DMS153 (cell line): Measurements from ENCODE around the gene TSSK6.
"Not testable (repeated sequence)": the region's sequence is repeated elsewhere in the genome, so short reads cannot be mapped to it uniquely, and the experiment has no call there.

Experiments used
- DNase-seq: peaks from one replicate; lab custom pipeline; 2025; lab: John Stamatoyannopoulos, UW

Gene TSSK6

DNA sequence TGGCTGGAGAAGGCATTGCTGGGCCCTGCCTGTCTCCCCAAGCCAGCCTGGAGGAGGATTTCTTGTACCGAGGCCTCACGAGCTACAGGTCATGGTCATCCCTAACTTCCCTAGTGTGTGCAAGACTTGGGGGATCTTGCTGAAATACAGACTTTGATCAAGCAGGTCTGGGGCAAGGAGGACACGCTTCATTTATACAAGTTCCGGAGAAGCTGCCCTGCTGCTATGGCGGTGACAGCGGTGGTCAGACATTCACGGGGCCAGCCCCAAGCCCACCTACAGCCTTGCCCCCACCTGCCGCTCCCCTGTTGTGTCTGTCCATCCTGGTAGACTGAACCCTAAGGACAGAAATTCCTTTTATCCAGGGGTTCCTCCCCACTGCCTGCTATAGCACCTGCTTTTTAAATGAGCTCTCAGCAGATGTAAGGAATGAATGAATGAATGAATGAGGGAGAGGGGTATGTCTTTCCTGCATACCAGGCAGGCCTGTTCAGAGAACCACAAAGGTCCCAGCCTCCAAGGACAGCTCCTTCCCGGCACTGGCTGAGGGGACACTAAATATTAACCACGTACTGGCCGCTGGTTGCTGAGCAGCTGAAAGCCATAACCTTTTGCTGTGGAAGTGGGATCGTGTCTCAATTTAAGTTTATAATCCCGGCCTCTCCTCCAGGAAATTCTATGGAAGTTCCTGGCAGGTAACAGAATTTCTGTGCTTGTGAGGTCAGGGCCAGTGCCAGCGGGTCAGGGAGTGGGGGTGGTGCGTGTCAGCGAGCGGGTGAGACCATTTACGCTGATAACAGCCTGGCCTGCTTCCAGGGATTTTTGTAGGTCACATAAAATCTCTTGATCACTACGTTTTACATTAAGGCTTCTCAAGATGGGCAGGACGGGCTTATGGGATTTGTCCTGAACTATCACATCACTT is 27.1 kb downstream of the TSSK6 start:
- DNase-seq, result no peak

DNA sequence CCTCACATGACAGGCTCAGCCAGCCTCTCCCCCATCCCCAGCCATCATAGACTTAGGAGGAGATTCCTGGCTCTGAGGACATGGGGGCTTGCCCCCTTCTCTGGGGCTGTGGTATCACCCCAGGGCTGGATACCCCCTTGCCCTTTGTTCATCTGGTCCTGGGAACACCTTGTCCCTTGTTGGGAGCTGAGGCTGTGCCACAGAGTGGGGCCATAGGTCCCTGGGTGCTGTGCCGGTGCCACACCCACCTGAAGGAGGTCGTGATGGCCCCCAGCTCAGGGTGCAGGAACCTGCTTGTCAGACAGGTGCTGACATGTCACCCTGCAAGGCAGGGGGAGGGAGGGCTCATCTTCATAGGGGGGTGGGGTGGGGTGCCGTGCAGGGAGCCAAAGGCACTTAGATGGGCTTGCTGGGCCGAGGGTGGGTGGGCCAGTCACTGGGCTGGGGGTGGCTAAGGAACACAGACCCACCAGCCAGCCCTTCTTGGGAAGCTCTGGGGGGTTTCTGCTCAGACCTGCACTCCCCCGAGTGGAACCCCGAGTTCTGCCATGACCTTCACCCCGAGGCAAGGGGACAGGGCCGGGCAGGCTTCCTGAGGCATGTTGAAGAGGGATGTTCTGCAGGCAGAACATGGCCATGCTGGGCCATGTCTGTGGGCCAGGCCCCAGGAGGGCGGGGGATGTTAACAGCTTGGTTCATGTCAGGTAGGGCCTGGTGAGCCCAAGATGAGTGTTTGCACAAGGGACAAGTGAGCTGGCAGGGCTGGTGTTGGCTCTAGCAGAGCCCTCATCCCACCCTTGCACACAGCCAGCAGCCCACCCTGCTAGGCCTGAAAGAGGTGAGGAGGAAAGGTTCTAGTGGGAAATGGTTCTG is 28.0 kb downstream of the TSSK6 start:
- DNase-seq, result no peak

DNA sequence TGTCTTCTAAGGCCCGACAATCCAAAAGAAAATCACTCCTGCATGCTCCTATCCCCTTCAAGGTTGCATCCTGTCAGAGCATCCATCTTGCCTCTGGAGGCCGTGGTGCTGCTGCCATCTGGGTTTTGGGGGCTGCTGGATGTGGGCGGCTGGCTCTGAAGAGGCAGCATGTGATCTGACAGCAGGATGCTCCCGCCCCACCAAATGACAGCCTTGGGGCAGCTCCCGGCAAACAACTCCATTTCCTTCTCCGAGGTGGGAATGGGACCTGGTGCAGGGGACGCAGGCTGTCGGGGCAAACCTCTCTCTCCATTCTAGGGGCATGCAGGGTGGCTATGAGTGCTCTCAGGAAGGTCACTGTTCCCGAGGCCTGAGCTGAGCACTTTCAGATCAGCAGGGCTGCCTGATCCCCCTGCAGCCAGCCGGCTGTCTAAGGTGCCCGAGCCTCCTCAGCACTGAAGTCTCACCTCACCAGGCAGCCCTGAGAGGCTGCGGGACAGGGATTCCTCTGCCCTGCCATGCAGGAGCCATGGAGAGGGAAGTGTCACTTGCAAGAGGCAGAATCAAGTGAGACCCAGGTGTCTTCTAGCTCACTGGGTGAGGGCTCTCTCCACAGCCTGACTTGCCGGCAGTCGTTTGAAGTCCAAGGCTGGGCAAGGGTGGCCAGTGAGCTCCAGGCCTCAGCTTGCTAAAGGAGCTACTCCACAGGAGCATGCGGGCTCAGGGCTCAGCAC is 28.8 kb downstream of the TSSK6 start:
- no peak for DNase-seq

DNA sequence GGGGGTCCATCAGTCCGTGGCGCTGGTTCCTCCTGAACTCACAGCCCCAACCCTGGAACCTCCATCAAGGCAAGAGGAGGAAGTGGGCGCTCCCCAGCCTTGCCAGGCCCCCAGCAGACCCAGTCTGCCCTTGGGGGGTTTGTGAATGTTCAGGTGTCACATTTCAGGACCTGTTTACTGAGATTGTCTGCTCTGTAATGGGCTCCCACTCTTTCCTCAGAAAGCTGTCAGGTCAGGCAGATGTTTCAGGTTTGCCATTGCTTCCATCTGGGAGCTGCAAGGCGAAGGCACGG is 29.4 kb downstream of the TSSK6 start:
- DNase-seq, result no peak

DNA sequence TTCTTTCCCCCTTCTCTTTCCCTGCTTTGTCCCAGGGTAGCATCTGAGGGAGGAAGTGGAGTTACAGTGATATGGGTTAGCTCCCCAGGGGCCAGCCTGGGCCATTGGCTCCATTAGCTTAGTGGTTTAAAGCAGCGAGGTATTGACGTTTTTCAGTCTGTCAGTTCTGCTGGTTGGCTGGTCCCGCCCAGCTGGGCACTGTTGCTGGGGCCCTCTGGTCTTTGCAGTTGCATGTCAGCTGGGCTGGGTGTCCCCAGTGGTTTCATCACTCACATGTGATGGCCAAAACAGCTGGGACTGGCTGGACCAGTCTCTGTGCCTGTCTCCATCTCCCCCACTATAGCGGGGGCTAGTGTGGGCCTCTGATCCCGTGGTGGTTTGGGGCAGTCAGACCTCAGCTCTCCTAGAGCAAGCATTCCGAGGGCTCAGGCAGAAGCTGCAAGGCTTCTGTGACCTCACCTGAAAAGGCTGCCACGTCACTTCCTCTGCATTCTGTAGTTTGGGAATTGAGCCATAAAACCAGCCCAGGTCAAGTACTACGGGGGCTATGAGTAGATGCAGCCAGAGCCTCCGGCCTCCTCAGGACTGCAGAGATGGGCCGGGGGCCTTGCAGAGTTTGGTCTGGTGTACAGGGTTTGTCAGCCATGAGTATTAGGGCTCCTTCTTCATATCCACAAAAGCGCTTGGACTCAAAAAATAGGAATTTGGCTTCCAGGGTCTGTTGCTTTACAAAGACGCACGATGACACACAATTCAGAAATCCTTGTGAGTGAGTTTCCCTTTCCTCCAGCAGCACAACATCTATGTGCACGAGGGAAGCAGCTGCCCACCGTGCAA is 30.0 kb downstream of the TSSK6 start:
- DNase-seq, result no peak

GRCh38 chr19:19482809-19483596 is 32.3 kb downstream of the TSSK6 start:
- DNase-seq, result no peak

DNA sequence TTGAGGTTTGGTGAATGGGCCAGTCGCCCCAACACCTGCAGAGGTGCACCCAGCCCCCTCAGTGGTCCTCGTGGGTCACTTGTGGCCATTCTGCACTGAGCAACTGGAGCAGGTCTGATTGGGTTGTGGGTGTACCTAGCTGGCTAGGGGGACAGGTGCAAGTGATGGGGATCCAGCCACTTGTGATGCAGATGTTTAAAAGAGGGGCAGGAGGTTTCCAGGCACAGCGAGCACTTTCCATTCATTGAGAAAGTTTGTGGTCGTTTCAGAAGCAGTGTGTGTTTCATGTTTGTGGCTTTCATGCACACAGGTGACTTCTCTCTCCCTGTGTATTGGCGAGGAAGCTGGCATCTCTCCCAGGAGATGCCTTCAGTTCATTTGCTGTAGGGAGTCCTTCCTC is 34.7 kb downstream of the TSSK6 start:
- no peak for DNase-seq

DNA sequence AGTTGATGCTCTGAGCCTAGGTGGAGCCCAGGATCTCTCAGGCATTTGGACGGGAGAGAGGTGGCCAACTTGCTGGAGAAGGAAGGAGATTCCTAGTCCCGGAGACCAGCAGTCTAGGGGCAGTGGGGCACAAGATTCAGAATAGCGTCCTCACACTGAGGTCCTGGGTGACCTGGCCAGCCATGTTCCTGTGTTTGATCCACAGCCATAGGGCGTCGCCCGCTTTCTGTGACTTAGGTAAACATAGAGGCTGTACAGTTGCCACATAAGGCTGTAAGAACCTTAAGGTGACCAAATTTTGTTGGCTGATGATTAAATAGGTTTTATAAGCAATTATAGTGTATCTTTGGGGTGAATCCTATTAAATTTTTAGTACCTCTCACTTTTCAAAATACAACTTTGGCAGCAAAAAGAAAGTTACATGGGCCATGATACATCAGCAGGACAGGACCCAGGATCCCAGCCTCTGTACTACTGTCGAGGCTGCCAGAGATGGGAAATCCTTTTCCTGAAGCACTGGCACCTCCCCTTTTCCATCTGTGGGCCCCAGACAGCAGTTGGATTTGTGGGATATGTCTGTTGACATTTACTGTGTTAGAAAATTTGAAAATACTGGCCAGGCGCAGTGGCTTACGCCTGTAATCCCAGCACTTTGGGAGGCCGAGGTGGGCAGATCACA is 37.5 kb downstream of the TSSK6 start:
- no peak for DNase-seq

DNA sequence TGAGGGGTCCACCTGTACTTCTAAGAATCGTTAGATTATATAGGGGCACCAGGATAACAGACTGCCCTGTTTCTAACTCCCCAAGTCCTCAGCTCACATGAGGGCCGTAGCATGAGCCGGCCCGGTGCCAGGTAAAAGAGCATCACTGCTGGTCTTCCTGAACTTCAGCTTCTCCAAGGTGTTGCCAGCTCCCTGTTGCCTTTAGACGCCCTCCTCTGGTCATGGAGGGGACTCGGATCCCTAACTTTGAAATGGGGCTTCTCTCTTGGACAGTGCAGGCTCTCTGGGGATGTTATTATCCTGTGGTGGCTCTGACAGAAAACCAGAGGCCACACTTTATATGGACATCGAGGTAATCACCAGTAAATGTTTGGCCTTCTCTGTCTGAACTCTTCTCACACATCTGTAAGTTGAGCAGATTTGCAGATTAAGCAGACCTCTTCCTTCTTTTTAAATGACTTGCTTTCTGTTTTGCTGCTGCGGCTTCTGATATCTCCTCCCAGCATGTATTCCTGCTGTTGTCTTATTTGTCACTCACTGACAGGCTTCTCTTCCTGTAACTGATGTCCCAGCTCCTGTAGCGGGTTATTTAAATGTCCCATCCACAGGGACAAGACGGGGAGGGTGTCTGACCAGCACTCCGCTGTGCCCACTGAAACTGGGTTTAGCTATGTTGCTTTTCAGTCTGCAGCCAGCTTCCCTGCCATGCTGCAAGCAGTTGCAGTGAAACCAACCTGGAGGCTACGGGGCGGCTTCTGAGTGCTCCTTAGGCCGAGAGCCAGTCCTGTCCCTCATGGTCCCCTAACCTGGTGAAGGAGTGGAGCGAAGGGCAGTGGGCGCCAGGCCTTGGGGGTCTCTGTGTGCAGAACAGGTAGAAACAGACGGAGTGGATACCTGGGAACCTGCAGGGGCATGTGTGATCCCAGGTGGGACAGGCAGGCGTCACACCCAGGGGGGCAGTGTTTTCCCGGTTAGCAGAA is 39.2 kb downstream of the TSSK6 start:
- DNase-seq, result no peak

DNA sequence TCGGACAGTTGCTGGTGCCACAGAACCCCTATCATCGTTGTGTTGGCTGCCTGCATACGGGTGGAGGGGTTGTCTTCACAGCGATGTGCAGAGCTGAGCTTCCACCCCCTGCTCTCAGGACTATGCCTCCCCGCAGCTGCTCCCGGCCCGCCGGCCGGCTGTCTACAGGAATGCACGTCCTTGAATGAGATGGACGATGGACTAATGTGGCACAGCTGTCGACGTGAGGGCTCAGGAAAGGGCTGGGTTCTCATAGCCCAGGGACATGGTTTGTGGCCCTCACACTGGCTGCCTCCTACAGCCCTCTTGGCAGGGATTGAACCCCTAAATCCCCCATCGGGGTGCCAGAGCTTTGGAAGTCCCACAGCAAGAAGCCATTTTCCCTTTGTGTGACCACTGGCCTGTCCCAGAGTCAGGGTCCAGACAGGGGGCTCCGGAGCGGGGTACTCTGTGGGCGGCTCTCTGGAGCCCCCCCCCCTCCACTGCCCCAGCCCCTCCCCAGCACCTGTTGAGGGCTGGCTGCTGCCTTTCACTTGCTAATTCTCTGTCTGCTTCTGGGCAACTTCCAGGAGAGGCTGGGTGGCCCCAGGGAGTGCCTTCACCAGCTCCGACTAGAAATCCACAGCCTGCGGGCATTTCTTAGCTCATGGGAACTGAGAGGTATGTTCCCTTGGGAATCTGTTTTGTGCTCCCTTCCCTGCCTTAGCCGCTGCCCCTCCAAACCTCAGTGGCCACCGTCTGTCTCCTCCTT is 40.2 kb downstream of the TSSK6 start:
- DNase-seq, result no peak

DNA sequence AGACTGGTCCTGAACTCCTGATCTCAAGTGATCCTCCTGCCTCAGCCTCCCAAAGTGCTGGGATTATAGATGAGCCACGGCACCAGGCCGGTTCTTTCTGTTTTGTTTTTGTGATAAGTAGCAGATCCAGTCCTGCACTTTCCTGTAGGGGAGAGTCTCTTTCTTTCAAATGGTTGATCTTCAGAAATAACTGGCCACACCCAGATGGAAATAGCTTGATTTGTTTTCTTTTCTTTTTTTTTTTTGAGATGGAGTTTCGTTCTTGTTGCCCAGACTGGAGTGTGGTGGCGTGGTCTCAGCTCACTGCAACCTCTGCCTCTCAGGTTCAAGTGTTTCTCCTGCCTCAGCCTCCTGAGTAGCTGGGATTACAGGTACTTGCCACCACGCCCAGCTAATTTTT is 43.2 kb downstream of the TSSK6 start:
- DNase-seq, result not testable (repeated sequence)

- no peak for DNase-seq
Observed at GRCh38 chr19:19471682-19472081, 43.7 kb downstream of the TSSK6 start.

- no peak for DNase-seq
Observed at GRCh38 chr19:19470579-19470978, 44.8 kb downstream of the TSSK6 start.

- DNase-seq, result no peak
Observed at GRCh38 chr19:19468424-19469050, 46.8 kb downstream of the TSSK6 start.

DNA sequence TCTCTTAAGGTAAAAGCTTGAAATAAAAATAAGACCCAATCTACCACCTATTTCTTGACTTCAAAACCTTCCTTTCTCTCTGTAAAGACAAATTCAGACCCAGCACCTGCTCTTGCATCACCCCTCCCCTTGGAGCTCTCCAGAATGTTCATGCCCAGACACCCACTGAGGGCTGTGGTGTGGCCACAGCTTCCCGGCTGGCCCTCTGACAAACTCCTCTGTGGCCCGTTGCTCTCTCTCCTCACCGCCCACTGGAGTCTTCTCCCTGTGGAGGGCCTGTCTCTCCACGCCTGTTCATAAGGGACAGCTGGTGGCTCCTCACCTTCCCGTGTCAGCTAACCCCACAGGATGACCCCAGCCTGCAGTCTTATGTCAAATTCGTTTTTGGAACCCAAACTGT is 49.1 kb downstream of the TSSK6 start:
- DNase-seq, result no peak

DNA sequence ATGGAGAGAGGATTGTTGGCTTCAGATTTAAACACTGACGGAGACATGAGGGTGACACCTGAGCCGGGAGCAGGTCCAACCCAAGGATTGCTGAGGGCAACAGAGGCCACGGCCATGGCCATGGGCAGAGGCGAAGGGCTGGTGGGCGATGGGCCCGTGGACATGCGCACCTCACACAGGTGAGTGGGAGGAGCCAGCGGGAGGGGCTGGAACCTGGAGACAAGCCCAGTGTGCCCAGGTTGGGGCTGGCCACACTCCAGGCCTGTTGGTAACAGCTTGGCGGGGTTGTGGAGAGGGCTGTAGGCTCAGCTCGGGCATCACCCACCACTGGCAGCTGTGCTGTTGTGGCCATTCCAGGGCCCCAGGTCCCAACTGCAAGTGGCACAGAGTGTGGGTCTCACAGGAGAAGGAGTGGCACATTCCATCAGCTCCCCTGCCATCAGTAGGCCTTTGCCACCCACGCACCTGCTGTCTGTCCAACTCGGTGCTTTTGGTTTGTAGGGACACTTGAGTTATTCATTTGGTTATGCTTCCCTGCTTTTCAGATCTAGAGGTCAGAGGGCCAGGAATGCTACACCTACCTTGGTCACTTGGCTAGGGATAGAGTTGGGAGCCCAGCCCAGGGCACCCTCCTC is 49.8 kb downstream of the TSSK6 start:
- no peak for DNase-seq
